Neuronal stem cell (in vitro differentiated cells): ENCODE data around the gene TMEM187.

Experiments
- DNase-seq: peaks from one replicate; pipeline ENCODE4 v3.0.0-alpha.2; 2013; ENCODE audit warnings: low spot score
- H2AFZ ChIP-seq: one replicate; pipeline ENCODE4 v1.6.1; 2013; ENCODE audit warnings: mild to moderate bottlenecking, low read length, inconsistent platforms
- H2AK5ac ChIP-seq: 2 replicates; pipeline ENCODE4 v1.6.1; 2013; ENCODE audit warnings: low read depth, mild to moderate bottlenecking, inconsistent platforms, low read length, moderate library complexity, mixed read lengths
- H2BK120ac ChIP-seq: 2 replicates; pipeline ENCODE4 v1.6.1; 2013; ENCODE audit warnings: low read depth, mild to moderate bottlenecking, inconsistent platforms, low read length, moderate library complexity, mixed read lengths
- H2BK12ac ChIP-seq: one replicate; pipeline ENCODE4 v1.6.1; 2013; ENCODE audit warnings: low read length, inconsistent platforms
- H2BK15ac ChIP-seq: 2 replicates; pipeline ENCODE4 v1.6.1; 2013; ENCODE audit warnings: mild to moderate bottlenecking, low read length, inconsistent platforms, mixed read lengths
- H2BK5ac ChIP-seq: one replicate; pipeline ENCODE4 v1.6.1; 2013; ENCODE audit warnings: inconsistent platforms, mild to moderate bottlenecking, low read length, moderate library complexity
- H3K14ac ChIP-seq: one replicate; pipeline ENCODE4 v1.6.1; 2013; ENCODE audit warnings: low read length, inconsistent platforms
- H3K18ac ChIP-seq: 2 replicates; pipeline ENCODE4 v1.6.1; 2013; ENCODE audit warnings: low read length, inconsistent platforms
- H3K23ac ChIP-seq: 2 replicates; pipeline ENCODE4 v1.6.1; 2013; ENCODE audit warnings: low read depth, mild to moderate bottlenecking, mixed read lengths, low read length, inconsistent platforms; ENCODE audit not compliant: poor library complexity
- H3K27ac ChIP-seq: replicated peaks from 3 replicates; pipeline ENCODE4 v1.5.1; 2013; ENCODE audit warnings: low read length, inconsistent platforms
- H3K27me3 ChIP-seq, 3 experiments: 2 replicates each; pipeline ENCODE4 v1.6.1; 2013; ENCODE audit warnings: low read length in 3 of 3, mild to moderate bottlenecking in 2 of 3, inconsistent platforms in 1 of 3, low read depth in 1 of 3, mixed read lengths in 1 of 3, moderate library complexity in 1 of 3; ENCODE audit not compliant: control insufficient read depth in 3 of 3, insufficient read depth in 3 of 3
- H3K36me3 ChIP-seq, 2 donors: replicated peaks in 1 of 2; 2 replicates each; pipeline ENCODE4 v1.6.1; 2013; ENCODE audit warnings: low read length in 2 of 2; ENCODE audit not compliant: control insufficient read depth in 2 of 2, insufficient read depth in 2 of 2
- H3K4ac ChIP-seq: 2 replicates; pipeline ENCODE4 v1.6.1; 2013; ENCODE audit warnings: inconsistent platforms, mild to moderate bottlenecking, low read length, moderate library complexity
- H3K4me1 ChIP-seq, 2 donors: 1 replicate in 1 of 2; 2 replicates in 1 of 2; pipeline ENCODE4 v1.6.1; 2013; ENCODE audit warnings: low read length in 2 of 2, low read depth in 1 of 2; ENCODE audit not compliant: control insufficient read depth in 2 of 2, insufficient read depth in 1 of 2
- H3K4me2 ChIP-seq: one replicate; pipeline ENCODE4 v1.6.1; 2013; ENCODE audit warnings: mild to moderate bottlenecking, low read length, inconsistent platforms; ENCODE audit not compliant: insufficient read depth, poor library complexity, severe bottlenecking
- H3K4me3 ChIP-seq, 2 donors: 2 replicates each; pipeline ENCODE4 v1.5.1; 2013; ENCODE audit warnings: low read length in 2 of 2, mild to moderate bottlenecking in 2 of 2, inconsistent platforms in 1 of 2, moderate library complexity in 1 of 2
- H3K79me1 ChIP-seq: one replicate; pipeline ENCODE4 v1.6.1; 2013; ENCODE audit warnings: low read depth, mild to moderate bottlenecking, inconsistent platforms, low read length, moderate library complexity
- H3K9ac ChIP-seq: one replicate; pipeline ENCODE4 v1.6.1; 2013; ENCODE audit warnings: mild to moderate bottlenecking, low read depth, low read length, inconsistent platforms; ENCODE audit not compliant: poor library complexity
- H3K9me3 ChIP-seq, 2 donors: replicated peaks in 1 of 2; 2 replicates each; pipeline versions ENCODE3 to v1.6.1; 2013; ENCODE audit warnings: low read length in 2 of 2, mild to moderate bottlenecking in 2 of 2, inconsistent platforms in 1 of 2, low read depth in 1 of 2, mixed read lengths in 1 of 2, moderate library complexity in 1 of 2; ENCODE audit not compliant: control insufficient read depth in 2 of 2, insufficient read depth in 1 of 2
- H4K8ac ChIP-seq: one replicate; pipeline ENCODE4 v1.6.1; 2013; ENCODE audit warnings: low read depth, mild to moderate bottlenecking, inconsistent platforms, low read length, moderate library complexity
- H4K91ac ChIP-seq: one replicate; pipeline ENCODE4 v1.6.1; 2013; ENCODE audit warnings: low read length, low read depth, mild to moderate bottlenecking, inconsistent platforms; ENCODE audit not compliant: poor library complexity
- WGBS, 2 donors: extraction: QIAGEN DNeasy Blood & Tissue Kit; methylation state at CpG; one replicate each; pipeline ENCODE4 v1.1.7; 2013; ENCODE audit warnings: missing lambda C conversion rate in 2 of 2, mixed read lengths in 1 of 2; ENCODE audit not compliant: insufficient read length in 2 of 2, insufficient replicate concordance in 1 of 2; ENCODE audit errors: extremely low coverage in 2 of 2; 5-methylcytosine and 5-hydroxymethylcytosine counted together

TMEM187 gene

DNA sequence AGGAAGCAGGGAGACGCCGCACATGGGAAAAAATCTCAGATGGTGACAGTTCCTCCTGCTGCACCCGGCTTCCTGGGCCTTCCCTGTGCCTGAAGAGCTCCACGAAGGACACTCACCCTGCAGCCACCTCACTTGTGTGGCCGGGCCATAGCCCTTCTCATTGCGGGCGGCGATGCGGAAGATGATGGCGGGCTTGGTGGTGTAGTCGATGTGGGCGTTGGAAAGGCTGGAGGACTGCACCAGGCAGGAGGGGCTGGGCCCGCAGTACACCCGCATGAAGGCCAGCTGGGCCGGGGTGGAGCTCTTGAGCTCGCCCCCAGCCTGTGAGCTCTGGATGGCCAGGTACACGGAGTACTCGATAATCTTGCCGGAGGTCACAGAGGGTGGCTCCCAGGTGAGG is 22.4 kb upstream of the TMEM187 start:
- no peak overlapping the region for H2BK5ac ChIP-seq
- no peak overlapping the region for H3K23ac ChIP-seq
- H2AFZ ChIP-seq, result no peak overlapping the region
- H2BK120ac ChIP-seq, result no peak overlapping the region
- H3K36me3 ChIP-seq, result peaks cover 33 to 76% of the 10 kb centered on the region in 2 donors
- peaks cover 6% of the 10 kb centered on the region for H3K79me1 ChIP-seq
- no peak overlapping the region for H3K14ac ChIP-seq
- peak overlapping the region; percentile 35 for H3K27ac ChIP-seq
- no peak for DNase-seq
- H3K27me3 ChIP-seq, result no peaks in the 10 kb centered on the region
- H3K9ac ChIP-seq, result no peak overlapping the region
- H4K91ac ChIP-seq, result no peak overlapping the region
- no peak overlapping the region for H3K4me2 ChIP-seq
- H2AK5ac ChIP-seq, result no peak overlapping the region
- no peaks in the 10 kb centered on the region for H3K9me3 ChIP-seq
- no peak overlapping the region for H2BK12ac ChIP-seq
- no CpG with 5 or more reads among the region's 19 CpGs for WGBS, 2 donors
- H3K4me3 ChIP-seq, result no peak overlapping the region
- no peak overlapping the region for H3K18ac ChIP-seq
- no peak overlapping the region for H3K4ac ChIP-seq
- H4K8ac ChIP-seq, result no peak overlapping the region
- H2BK15ac ChIP-seq, result no peak overlapping the region
- peaks cover 12 to 17% of the 10 kb centered on the region in 2 donors for H3K4me1 ChIP-seq

- H3K27me3 ChIP-seq, result no peaks in the 10 kb centered on the region
These were observed 20.7 kb upstream of the TMEM187 start for GRCh38 chrX:153951683-153952372.

GRCh38 chrX:153952373-153953026 is 20.1 kb upstream of the TMEM187 start:
- Histone ChIP-seq H3K9ac (peak overlapping the region; percentile 21), H3K4me2 (no peak overlapping the region), H2BK120ac (no peak overlapping the region), H3K9me3 (no peaks in the 10 kb centered on the region), H2BK12ac (no peak overlapping the region), H4K8ac (no peak overlapping the region), H3K4me3 (no peak overlapping the region), H4K91ac (no peak overlapping the region), H2BK15ac (no peak overlapping the region), H3K27ac (no peak overlapping the region), H3K14ac (no peak overlapping the region), H2AFZ (no peak overlapping the region), H3K18ac (no peak overlapping the region), H2AK5ac (no peak overlapping the region), H3K4ac (no peak overlapping the region), H3K27me3 (no peaks in the 10 kb centered on the region), H3K79me1 (peaks cover 6% of the 10 kb centered on the region), H3K36me3 (peaks cover 49 to 98% of the 10 kb centered on the region in 2 donors), H2BK5ac (no peak overlapping the region), H3K4me1 (peaks cover 12 to 17% of the 10 kb centered on the region in 2 donors), H3K23ac (no peak overlapping the region)
- DNase-seq, result no peak
- no CpG with 5 or more reads among the region's 32 CpGs for WGBS, 2 donors

More at GRCh38 chrX:153951683-153952372, 20.7 kb upstream of the TMEM187 start:
- Histone ChIP-seq H3K23ac (no peak overlapping the region), H3K4ac (no peak overlapping the region), H3K4me3 (no peak overlapping the region), H3K79me1 (peaks cover 6% of the 10 kb centered on the region), H3K27ac (no peak overlapping the region), H2BK12ac (no peak overlapping the region), H2AK5ac (no peak overlapping the region), H4K8ac (no peak overlapping the region), H3K4me1 (peaks cover 12 to 17% of the 10 kb centered on the region in 2 donors), H2BK120ac (no peak overlapping the region), H2BK15ac (no peak overlapping the region), H2AFZ (no peak overlapping the region), H3K9ac (peak overlapping the region; percentile 60), H3K18ac (no peak overlapping the region), H3K9me3 (no peaks in the 10 kb centered on the region), H3K14ac (no peak overlapping the region), H4K91ac (no peak overlapping the region), H3K36me3 (peaks cover 44 to 93% of the 10 kb centered on the region in 2 donors), H3K4me2 (no peak overlapping the region), H2BK5ac (no peak overlapping the region)
- DNase-seq, result no peak
- WGBS, 2 donors, result no CpG with 5 or more reads among the region's 28 CpGs

DNA sequence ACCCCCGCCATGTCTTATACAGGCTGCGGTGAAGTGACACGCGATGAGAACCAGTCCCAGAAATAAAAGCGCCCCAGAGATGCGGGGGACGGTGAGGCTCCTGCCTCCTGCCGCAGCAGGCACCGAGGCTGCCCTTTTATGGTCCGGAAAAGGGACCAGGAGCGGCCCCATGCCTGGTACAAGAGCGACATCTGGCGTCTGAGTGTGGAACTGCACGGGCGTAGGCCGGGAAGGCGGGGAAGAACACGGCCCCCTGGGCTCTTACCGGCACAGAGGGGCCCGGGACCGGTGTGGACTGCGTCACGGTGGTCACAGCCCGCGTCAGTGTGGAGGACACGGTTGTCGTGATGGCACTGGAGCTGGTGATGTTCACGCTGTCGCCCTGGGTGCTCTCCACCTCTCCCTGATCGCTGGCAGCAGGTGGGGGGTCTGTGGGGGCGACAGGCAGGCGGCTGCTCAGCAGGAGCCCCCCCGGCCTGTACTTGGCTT is 19.2 kb upstream of the TMEM187 start:
- Histone ChIP-seq H2AFZ (no peak overlapping the region), H3K18ac (no peak overlapping the region), H4K91ac (no peak overlapping the region), H2BK5ac (peak overlapping the region; percentile 13), H3K4ac (no peak overlapping the region), H2BK12ac (no peak overlapping the region), H2AK5ac (no peak overlapping the region), H3K27ac (no peak overlapping the region), H3K9ac (no peak overlapping the region), H3K27me3 (no peaks in the 10 kb centered on the region), H3K4me2 (no peak overlapping the region), H3K23ac (peak overlapping the region; percentile 55), H3K9me3 (no peaks in the 10 kb centered on the region), H4K8ac (no peak overlapping the region), H3K4me1 (peaks cover 6 to 11% of the 10 kb centered on the region in 2 donors), H2BK15ac (no peak overlapping the region), H3K36me3 (peaks cover 57 to 100% of the 10 kb centered on the region in 2 donors), H3K79me1 (peaks cover 6% of the 10 kb centered on the region), H3K14ac (no peak overlapping the region), H2BK120ac (no peak overlapping the region), H3K4me3 (no peak overlapping the region)
- WGBS, 2 donors, result no CpG with 5 or more reads among the region's 33 CpGs
- DNase-seq, result peak; percentile 57
